WTC11 (cell line): ENCODE results near the gene RPS25. TPM values are rescaled to one million over a fixed set of nuclear protein-coding genes. Genes with fewer than 3 reads are reported as not detected.

ENCODE experiments used
- FOXP1 ChIP-seq: sonication (generic); formaldehyde crosslinking; IDR thresholded peaks from 2 replicates; pipeline ENCODE4 v1.8.0; 2022; ENCODE audit warnings: missing genetic modification reagents, mild to moderate bottlenecking, moderate library complexity, borderline replicate concordance
- GTF2I ChIP-seq: fragments of 250-450 bp; sonication (Bioruptor Pico); conservative IDR thresholded peaks from 2 replicates; pipeline ENCODE4 v1.4.0; 2021; ENCODE audit warnings: mild to moderate bottlenecking
- HMGA2 ChIP-seq: fragments of 250-450 bp; sonication (Bioruptor Pico); IDR thresholded peaks from 2 replicates; pipeline ENCODE4 v1.4.0; 2021; ENCODE audit warnings: mild to moderate bottlenecking, moderate library complexity
- IRF2 ChIP-seq: sonication (generic); formaldehyde crosslinking; IDR thresholded peaks from 2 replicates; pipeline ENCODE4 v1.8.0; 2022; ENCODE audit warnings: low read depth, missing genetic modification reagents, borderline replicate concordance
- MYBL2 ChIP-seq: sonication (generic); formaldehyde crosslinking; IDR thresholded peaks from 2 replicates; pipeline ENCODE4 v1.8.1; 2023; ENCODE audit warnings: mild to moderate bottlenecking, moderate library complexity, missing genetic modification reagents
- NR2C2 ChIP-seq: sonication (generic); formaldehyde crosslinking; IDR thresholded peaks from 2 replicates; pipeline ENCODE4 v1.8.0; 2022; ENCODE audit warnings: mild to moderate bottlenecking, missing genetic modification reagents
- SMAD4 ChIP-seq: sonication (generic); formaldehyde crosslinking; IDR thresholded peaks from 2 replicates; pipeline ENCODE4 v1.8.0; 2022; ENCODE audit warnings: mild to moderate bottlenecking, missing genetic modification reagents
- SOX15 ChIP-seq: fragments of 250-450 bp; sonication (Bioruptor Pico); IDR thresholded peaks from 2 replicates; pipeline ENCODE4 v1.9.0; 2021; ENCODE audit warnings: mild to moderate bottlenecking
- ZBTB21 ChIP-seq: sonication (generic); formaldehyde crosslinking; IDR thresholded peaks from 2 replicates; pipeline ENCODE4 v1.8.1; 2023; ENCODE audit warnings: mild to moderate bottlenecking, missing genetic modification reagents, borderline replicate concordance
- ZNF121 ChIP-seq: sonication (generic); formaldehyde crosslinking; IDR thresholded peaks from 2 replicates; pipeline ENCODE4 v1.8.0; 2023; ENCODE audit warnings: missing genetic modification reagents
- ZNF232 ChIP-seq: sonication (generic); formaldehyde crosslinking; IDR thresholded peaks from 2 replicates; pipeline ENCODE4 v1.8.0; 2022; ENCODE audit warnings: mild to moderate bottlenecking, missing genetic modification reagents
- total RNA-seq: library from RNA; stranded (reverse); gene quantifications from 3 replicates; pipeline ENCODE4 v1.2.3, GENCODE V29; 2021
- TF ChIP-seq, protein P1 (sequence below): sonication (generic); formaldehyde crosslinking; IDR thresholded peaks from 2 replicates; pipeline ENCODE4 v1.8.0; 2023; ENCODE audit warnings: missing genetic modification reagents, mild to moderate bottlenecking, borderline replicate concordance
- TF ChIP-seq, protein P2 (sequence below): sonication (generic); formaldehyde crosslinking; conservative IDR thresholded peaks from 2 replicates; pipeline ENCODE4 v1.8.1; 2023; ENCODE audit warnings: mild to moderate bottlenecking, low read depth, missing genetic modification reagents, moderate library complexity
- TF ChIP-seq, protein P3 (sequence below): sonication (generic); formaldehyde crosslinking; IDR thresholded peaks from 2 replicates; pipeline ENCODE4 v1.8.1; 2022; ENCODE audit warnings: low read depth, missing genetic modification reagents, borderline replicate concordance
- TF ChIP-seq, protein P4 (sequence below): sonication (generic); formaldehyde crosslinking; IDR thresholded peaks from 2 replicates; pipeline ENCODE4 v1.8.1; 2022; ENCODE audit warnings: missing genetic modification reagents, borderline replicate concordance
- TF ChIP-seq, protein P5 (sequence below): sonication (generic); formaldehyde crosslinking; IDR thresholded peaks from 2 replicates; pipeline ENCODE4 v1.8.0; 2022; ENCODE audit warnings: mild to moderate bottlenecking, missing genetic modification reagents
- TF ChIP-seq, protein P6 (sequence below): sonication (generic); formaldehyde crosslinking; IDR thresholded peaks from 2 replicates; pipeline ENCODE4 v1.8.1; 2023; ENCODE audit warnings: mild to moderate bottlenecking, moderate library complexity, missing genetic modification reagents

Gene RPS25
- total RNA-seq, 1 experiment from 2014 or later, result 1,349 TPM

DNA sequence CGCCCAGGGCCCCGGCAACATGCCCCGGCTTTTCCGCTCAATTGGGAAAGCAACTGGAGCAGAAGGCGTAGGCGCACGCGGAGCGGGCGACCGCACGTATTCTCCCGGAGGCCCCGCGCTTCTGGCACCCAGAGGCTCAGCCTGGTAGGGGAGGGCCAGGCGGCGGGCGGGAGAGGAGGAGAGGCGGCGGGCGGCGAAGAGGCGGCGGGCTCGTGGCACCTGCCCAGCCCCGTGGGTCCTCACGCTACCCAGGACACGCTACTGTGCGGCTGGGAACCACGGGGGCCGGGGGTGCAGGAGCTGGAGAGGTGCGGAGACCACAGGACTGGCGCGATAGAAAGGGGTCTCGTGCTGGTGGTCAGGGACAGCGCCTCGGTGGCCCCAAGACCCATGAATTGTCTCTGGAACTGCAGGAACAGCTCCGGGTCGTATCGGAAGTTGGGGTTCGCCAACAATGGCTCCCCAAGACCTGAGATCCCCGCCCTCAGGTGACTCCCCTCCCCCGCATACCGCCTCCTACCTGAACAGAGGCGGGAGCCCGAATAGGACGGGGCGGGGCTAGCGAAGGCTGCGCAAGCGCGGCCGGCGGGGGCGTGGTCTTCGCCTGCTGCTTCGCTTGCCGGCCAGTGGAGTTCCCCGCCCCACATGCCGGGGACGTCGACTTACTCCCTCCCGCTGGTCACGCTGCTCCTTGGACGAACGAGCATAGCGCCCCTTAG, 12.3 kb upstream of the RPS25 start, which contains the start of gene SLC37A4 (continued):
- TF ChIP-seq, protein P1, sequence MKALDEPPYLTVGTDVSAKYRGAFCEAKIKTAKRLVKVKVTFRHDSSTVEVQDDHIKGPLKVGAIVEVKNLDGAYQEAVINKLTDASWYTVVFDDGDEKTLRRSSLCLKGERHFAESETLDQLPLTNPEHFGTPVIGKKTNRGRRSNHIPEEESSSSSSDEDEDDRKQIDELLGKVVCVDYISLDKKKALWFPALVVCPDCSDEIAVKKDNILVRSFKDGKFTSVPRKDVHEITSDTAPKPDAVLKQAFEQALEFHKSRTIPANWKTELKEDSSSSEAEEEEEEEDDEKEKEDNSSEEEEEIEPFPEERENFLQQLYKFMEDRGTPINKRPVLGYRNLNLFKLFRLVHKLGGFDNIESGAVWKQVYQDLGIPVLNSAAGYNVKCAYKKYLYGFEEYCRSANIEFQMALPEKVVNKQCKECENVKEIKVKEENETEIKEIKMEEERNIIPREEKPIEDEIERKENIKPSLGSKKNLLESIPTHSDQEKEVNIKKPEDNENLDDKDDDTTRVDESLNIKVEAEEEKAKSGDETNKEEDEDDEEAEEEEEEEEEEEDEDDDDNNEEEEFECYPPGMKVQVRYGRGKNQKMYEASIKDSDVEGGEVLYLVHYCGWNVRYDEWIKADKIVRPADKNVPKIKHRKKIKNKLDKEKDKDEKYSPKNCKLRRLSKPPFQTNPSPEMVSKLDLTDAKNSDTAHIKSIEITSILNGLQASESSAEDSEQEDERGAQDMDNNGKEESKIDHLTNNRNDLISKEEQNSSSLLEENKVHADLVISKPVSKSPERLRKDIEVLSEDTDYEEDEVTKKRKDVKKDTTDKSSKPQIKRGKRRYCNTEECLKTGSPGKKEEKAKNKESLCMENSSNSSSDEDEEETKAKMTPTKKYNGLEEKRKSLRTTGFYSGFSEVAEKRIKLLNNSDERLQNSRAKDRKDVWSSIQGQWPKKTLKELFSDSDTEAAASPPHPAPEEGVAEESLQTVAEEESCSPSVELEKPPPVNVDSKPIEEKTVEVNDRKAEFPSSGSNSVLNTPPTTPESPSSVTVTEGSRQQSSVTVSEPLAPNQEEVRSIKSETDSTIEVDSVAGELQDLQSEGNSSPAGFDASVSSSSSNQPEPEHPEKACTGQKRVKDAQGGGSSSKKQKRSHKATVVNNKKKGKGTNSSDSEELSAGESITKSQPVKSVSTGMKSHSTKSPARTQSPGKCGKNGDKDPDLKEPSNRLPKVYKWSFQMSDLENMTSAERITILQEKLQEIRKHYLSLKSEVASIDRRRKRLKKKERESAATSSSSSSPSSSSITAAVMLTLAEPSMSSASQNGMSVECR (CRISPR knock-in tag), result no peak
- no peak for TF ChIP-seq SMAD4 (CRISPR knock-in tag)
- TF ChIP-seq GTF2I (CRISPR knock-in tag), result 0 out of 2 replicates have a peak, but pooled peaks have one; percentile 20
- TF ChIP-seq ZNF121 (CRISPR knock-in tag), result no peak
- TF ChIP-seq, protein P2, sequence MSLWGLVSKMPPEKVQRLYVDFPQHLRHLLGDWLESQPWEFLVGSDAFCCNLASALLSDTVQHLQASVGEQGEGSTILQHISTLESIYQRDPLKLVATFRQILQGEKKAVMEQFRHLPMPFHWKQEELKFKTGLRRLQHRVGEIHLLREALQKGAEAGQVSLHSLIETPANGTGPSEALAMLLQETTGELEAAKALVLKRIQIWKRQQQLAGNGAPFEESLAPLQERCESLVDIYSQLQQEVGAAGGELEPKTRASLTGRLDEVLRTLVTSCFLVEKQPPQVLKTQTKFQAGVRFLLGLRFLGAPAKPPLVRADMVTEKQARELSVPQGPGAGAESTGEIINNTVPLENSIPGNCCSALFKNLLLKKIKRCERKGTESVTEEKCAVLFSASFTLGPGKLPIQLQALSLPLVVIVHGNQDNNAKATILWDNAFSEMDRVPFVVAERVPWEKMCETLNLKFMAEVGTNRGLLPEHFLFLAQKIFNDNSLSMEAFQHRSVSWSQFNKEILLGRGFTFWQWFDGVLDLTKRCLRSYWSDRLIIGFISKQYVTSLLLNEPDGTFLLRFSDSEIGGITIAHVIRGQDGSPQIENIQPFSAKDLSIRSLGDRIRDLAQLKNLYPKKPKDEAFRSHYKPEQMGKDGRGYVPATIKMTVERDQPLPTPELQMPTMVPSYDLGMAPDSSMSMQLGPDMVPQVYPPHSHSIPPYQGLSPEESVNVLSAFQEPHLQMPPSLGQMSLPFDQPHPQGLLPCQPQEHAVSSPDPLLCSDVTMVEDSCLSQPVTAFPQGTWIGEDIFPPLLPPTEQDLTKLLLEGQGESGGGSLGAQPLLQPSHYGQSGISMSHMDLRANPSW (CRISPR knock-in tag), result no peak
- TF ChIP-seq FOXP1 (CRISPR knock-in tag), result 0 out of 2 replicates have a peak, but pooled peaks have one; percentile 32
- TF ChIP-seq HMGA2 (CRISPR knock-in tag), result no peak
- TF ChIP-seq, protein P3, sequence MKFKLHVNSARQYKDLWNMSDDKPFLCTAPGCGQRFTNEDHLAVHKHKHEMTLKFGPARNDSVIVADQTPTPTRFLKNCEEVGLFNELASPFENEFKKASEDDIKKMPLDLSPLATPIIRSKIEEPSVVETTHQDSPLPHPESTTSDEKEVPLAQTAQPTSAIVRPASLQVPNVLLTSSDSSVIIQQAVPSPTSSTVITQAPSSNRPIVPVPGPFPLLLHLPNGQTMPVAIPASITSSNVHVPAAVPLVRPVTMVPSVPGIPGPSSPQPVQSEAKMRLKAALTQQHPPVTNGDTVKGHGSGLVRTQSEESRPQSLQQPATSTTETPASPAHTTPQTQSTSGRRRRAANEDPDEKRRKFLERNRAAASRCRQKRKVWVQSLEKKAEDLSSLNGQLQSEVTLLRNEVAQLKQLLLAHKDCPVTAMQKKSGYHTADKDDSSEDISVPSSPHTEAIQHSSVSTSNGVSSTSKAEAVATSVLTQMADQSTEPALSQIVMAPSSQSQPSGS (CRISPR knock-in tag), result no peak
- TF ChIP-seq, protein P4, sequence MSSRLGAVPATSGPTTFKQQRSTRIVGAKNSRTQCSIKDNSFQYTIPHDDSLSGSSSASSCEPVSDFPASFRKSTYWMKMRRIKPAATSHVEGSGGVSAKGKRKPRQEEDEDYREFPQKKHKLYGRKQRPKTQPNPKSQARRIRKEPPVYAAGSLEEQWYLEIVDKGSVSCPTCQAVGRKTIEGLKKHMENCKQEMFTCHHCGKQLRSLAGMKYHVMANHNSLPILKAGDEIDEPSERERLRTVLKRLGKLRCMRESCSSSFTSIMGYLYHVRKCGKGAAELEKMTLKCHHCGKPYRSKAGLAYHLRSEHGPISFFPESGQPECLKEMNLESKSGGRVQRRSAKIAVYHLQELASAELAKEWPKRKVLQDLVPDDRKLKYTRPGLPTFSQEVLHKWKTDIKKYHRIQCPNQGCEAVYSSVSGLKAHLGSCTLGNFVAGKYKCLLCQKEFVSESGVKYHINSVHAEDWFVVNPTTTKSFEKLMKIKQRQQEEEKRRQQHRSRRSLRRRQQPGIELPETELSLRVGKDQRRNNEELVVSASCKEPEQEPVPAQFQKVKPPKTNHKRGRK (CRISPR knock-in tag), result no peak
- no peak for TF ChIP-seq SOX15 (CRISPR knock-in tag)
- no peak; the same call in 1 of the 2 replicates for TF ChIP-seq MYBL2 (CRISPR knock-in tag)
- no peak; the same call in 1 of the 2 replicates for TF ChIP-seq ZBTB21 (CRISPR knock-in tag)
- TF ChIP-seq, protein P5, sequence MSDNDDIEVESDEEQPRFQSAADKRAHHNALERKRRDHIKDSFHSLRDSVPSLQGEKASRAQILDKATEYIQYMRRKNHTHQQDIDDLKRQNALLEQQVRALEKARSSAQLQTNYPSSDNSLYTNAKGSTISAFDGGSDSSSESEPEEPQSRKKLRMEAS (CRISPR knock-in tag), result peak; percentile 97
- TF ChIP-seq ZNF232 (CRISPR knock-in tag), result no peak; the same call in 1 of the 2 replicates
- no peak for TF ChIP-seq NR2C2 (CRISPR knock-in tag)
- TF ChIP-seq IRF2, result no peak
- TF ChIP-seq, protein P6, sequence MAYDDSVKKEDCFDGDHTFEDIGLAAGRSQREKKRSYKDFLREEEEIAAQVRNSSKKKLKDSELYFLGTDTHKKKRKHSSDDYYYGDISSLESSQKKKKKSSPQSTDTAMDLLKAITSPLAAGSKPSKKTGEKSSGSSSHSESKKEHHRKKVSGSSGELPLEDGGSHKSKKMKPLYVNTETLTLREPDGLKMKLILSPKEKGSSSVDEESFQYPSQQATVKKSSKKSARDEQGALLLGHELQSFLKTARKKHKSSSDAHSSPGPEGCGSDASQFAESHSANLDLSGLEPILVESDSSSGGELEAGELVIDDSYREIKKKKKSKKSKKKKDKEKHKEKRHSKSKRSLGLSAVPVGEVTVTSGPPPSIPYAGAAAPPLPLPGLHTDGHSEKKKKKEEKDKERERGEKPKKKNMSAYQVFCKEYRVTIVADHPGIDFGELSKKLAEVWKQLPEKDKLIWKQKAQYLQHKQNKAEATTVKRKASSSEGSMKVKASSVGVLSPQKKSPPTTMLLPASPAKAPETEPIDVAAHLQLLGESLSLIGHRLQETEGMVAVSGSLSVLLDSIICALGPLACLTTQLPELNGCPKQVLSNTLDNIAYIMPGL (CRISPR knock-in tag), result no peak
